HCT116 (cell line): ENCODE data around the gene SEMA7A. TPM values are rescaled to one million over a fixed set of nuclear protein-coding genes. Genes with fewer than 3 reads are reported as not detected.

Source experiments
- ATAC-seq: fragments of 200-7000 bp; cut with Tn5 transposase; 2 replicates; pipeline ENCODE4 v1.9.1; 2020; ENCODE audit warnings: mild to moderate bottlenecking, moderate library complexity
- BruUV-seq: library from RNA; stranded (reverse); fragments of 400-500 nt; replicated peaks from 2 replicates; lab custom pipeline; 2021; lab: Mats Ljungman, UMichigan
- CTCF ChIA-PET: fragments of 300-600 bp; sonication (Branson Sonifier 250); formaldehyde crosslinking; loops from one replicate; lab custom pipeline; 2021; ENCODE audit warnings: antibody characterized with exemption; lab: Charles Lee
- POLR2A ChIA-PET: fragments of 300-600, 350-600 bp; sonication (Branson Sonifier 250); formaldehyde crosslinking; loops from one replicate; lab custom pipeline; 2021; ENCODE audit warnings: antibody characterized with exemption; lab: Charles Lee
- RAD21 ChIA-PET, 2 experiments: fragments of 300-600 bp; sonication (Branson Sonifier 250); formaldehyde crosslinking; loops; one replicate each; lab custom pipeline; 2023; ENCODE audit warnings: low total read pairs in 2 of 2; ENCODE audit not compliant: uncharacterized antibody in 2 of 2, unreplicated experiment in 2 of 2, low non-redundant PET in 1 of 2; lab: Charles Lee
- DNase-seq: peaks from one replicate; pipeline ENCODE4 v3.0.0-alpha.2; 2010; ENCODE audit warnings: low read depth, low spot score
- H2AFZ ChIP-seq: fragments of 200-600 bp; shearing (Covaris generic), sonication (generic); 2 replicates; pipeline ENCODE4 v1.6.1; 2017; ENCODE audit warnings: low read depth, mixed run types, mixed read lengths, antibody characterized with exemption, low read length; ENCODE audit not compliant: poor library complexity, severe bottlenecking
- H3K27ac ChIP-seq: 2 replicates; pipeline ENCODE4 v1.5.1; 2012; ENCODE audit warnings: low read depth, low read length
- H3K27me3 ChIP-seq: fragments of 200-600 bp; sonication (generic); 2 replicates; pipeline ENCODE4 v1.6.1; 2016; ENCODE audit warnings: mixed run types, low read length, mixed read lengths; ENCODE audit not compliant: insufficient read depth
- H3K36me3 ChIP-seq, 2 experiments: fragments of 200-500 bp in 1 of 2; fragments of 200-600 bp in 1 of 2; sonication (Bioruptor generic) in 1 of 2; sonication (generic) in 1 of 2; 2 replicates each; pipeline versions ENCODE4 v1.5.1 to v1.6.1; 2014 to 2016; ENCODE audit warnings: low read length in 2 of 2, inconsistent platforms in 1 of 2, mixed read lengths in 1 of 2, mixed run types in 1 of 2; ENCODE audit not compliant: insufficient read depth in 2 of 2, control insufficient read depth in 1 of 2
- H3K4me1 ChIP-seq, 2 experiments: fragments of 200-600 bp in 1 of 2; sonication (generic) in 1 of 2; 2 replicates each; pipeline versions ENCODE4 v1.5.1 to v1.6.1; 2012 to 2017; ENCODE audit warnings: low read length in 2 of 2, inconsistent platforms in 1 of 2, mild to moderate bottlenecking in 1 of 2, mixed read lengths in 1 of 2, mixed run types in 1 of 2, moderate library complexity in 1 of 2; ENCODE audit not compliant: insufficient read depth in 2 of 2, control insufficient read depth in 1 of 2
- H3K4me2 ChIP-seq: fragments of 200-600 bp; sonication (generic); 2 replicates; pipeline ENCODE4 v1.6.1; 2017; ENCODE audit warnings: mixed run types, low read length, mixed read lengths
- H3K4me3 ChIP-seq, 2 experiments: fragments of 200-600 bp in 1 of 2; sonication (generic) in 1 of 2; replicated peaks in 1 of 2; 2 replicates each; pipeline ENCODE4 v1.5.1; 2011 to 2016; ENCODE audit warnings: low read length in 2 of 2, control low read depth in 1 of 2, low read depth in 1 of 2, mild to moderate bottlenecking in 1 of 2, mixed read lengths in 1 of 2, mixed run types in 1 of 2
- H3K79me2 ChIP-seq: fragments of 200-600 bp; sonication (generic); 2 replicates; pipeline ENCODE4 v1.6.1; 2017; ENCODE audit warnings: mild to moderate bottlenecking, mixed run types, low read length, moderate library complexity, mixed read lengths; ENCODE audit not compliant: insufficient read depth
- H3K9ac ChIP-seq: fragments of 200-600 bp; sonication (generic); 2 replicates; pipeline ENCODE4 v1.6.1; 2016; ENCODE audit warnings: low read length, mixed read lengths
- H3K9me2 ChIP-seq: fragments of 200-600 bp; sonication (generic), shearing (Covaris generic); 2 replicates; pipeline ENCODE4 v1.6.1; 2017; ENCODE audit warnings: mixed run types, mild to moderate bottlenecking, moderate library complexity; ENCODE audit not compliant: insufficient read depth
- H3K9me3 ChIP-seq, 2 experiments: fragments of 200-500 bp in 1 of 2; fragments of 200-600 bp in 1 of 2; sonication (Bioruptor generic) in 1 of 2; sonication (generic) in 1 of 2; 2 replicates each; pipeline ENCODE4 v1.6.1; 2014 to 2017; ENCODE audit warnings: low read length in 2 of 2, mixed read lengths in 2 of 2, inconsistent platforms in 1 of 2, low read depth in 1 of 2, mild to moderate bottlenecking in 1 of 2, mixed run types in 1 of 2, moderate library complexity in 1 of 2; ENCODE audit not compliant: control insufficient read depth in 1 of 2, insufficient read depth in 1 of 2
- H4K20me1 ChIP-seq: fragments of 200-600 bp; sonication (generic), shearing (Covaris generic); 2 replicates; pipeline ENCODE4 v1.6.1; 2017; ENCODE audit warnings: mixed run types, mild to moderate bottlenecking, moderate library complexity; ENCODE audit not compliant: insufficient read depth
- CBX3 ChIP-seq: IDR thresholded peaks from 2 replicates; pipeline ENCODE4 v1.6.1; 2012; ENCODE audit warnings: low read depth
- EGR1 ChIP-seq: IDR thresholded peaks from 2 replicates; pipeline ENCODE4 v1.6.1; 2012; ENCODE audit warnings: low read depth
- ELF1 ChIP-seq: IDR thresholded peaks from 2 replicates; pipeline ENCODE4 v1.6.1; 2012; ENCODE audit warnings: low read depth, borderline replicate concordance
- EZH2 ChIP-seq: fragments of 200-600 bp; sonication (generic); IDR thresholded peaks from 2 replicates; pipeline ENCODE4 v1.6.1; 2017; ENCODE audit warnings: antibody characterized with exemption, mixed run types
- FOSL1 ChIP-seq: IDR thresholded peaks from 2 replicates; pipeline ENCODE4 v1.6.1; 2012; ENCODE audit warnings: low read depth
- RAD21 ChIP-seq: IDR thresholded peaks from 2 replicates; pipeline ENCODE4 v1.6.1; 2012; ENCODE audit warnings: low read depth, mild to moderate bottlenecking
- SIN3A ChIP-seq: IDR thresholded peaks from 2 replicates; pipeline ENCODE4 v1.6.1; 2012; ENCODE audit warnings: low read depth
- SP1 ChIP-seq: IDR thresholded peaks from 2 replicates; pipeline ENCODE4 v1.6.1; 2012; ENCODE audit warnings: low read depth
- TCF7L2 ChIP-seq: IDR thresholded peaks from 2 replicates; pipeline ENCODE4 v1.7.0; 2011; ENCODE audit warnings: borderline replicate concordance, inconsistent platforms; ENCODE audit not compliant: insufficient read depth, insufficient read length; ENCODE audit errors: extremely low read depth
- YY1 ChIP-seq: IDR thresholded peaks from 2 replicates; pipeline ENCODE4 v1.6.1; 2011; ENCODE audit warnings: low read length, low read depth, moderate library complexity, mild to moderate bottlenecking; ENCODE audit not compliant: insufficient replicate concordance; ENCODE audit errors: extremely low read depth
- ZFX ChIP-seq: fragments of 450-650 bp; IDR thresholded peaks from 2 replicates; pipeline ENCODE4 v1.6.1; 2017
- ZNF274 ChIP-seq: fragments of 200-500 bp; sonication (Bioruptor generic); IDR thresholded peaks from 2 replicates; pipeline ENCODE4 v1.6.1; 2014; ENCODE audit warnings: mild to moderate bottlenecking, low read depth, low read length, inconsistent platforms
- intact Hi-C: fragments of 100-400 bp; cut with micrococcal nuclease; formaldehyde crosslinking; loops from 2 replicates; pipeline ENCODE4 v1.10.0; 2022
- total RNA-seq: library from RNA; stranded (reverse); gene quantifications from one replicate; pipeline ENCODE4 v1.2.1, GENCODE V29; 2021; ENCODE audit not compliant: unreplicated experiment
- TF ChIP-seq, protein P1 (sequence below): IDR thresholded peaks from 2 replicates; pipeline ENCODE4 v1.6.1; 2012

SEMA7A gene
- total RNA-seq, 1 experiment from 2014 or later, result 13.8 TPM

DNA sequence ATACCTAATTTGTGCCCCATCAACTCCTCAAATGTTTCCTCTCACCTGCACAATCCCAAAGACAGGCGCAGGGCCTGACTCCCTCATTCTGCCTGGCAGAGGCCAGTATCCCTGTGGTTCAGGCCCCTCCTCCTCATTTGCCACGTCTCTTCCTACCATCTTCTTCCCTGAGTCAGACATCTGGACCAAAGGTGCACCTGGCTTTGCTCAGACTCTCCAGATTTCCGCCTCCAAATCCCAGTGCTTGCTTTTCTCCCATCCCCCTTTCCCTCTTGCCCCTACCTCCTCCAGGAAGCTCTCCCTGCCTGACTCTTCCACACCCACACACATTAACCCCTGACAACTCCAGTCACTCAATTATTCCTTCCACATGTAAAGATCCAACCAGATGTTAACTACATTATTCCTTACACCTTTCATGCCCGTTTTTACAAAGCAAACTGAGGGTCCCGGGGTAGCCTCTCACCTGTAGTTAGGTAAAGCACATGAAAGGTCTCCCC lies 19.6 kb downstream of the SEMA7A start:
- Histone ChIP-seq H3K4me2 (no peak overlapping the region), H3K36me3 (peaks cover 0 to 44% of the 10 kb centered on the region in 2 experiments; a peak in 2 of 4 replicates), H3K4me1 (peaks cover 9 to 18% of the 10 kb centered on the region in 2 experiments), H3K9ac (no peak overlapping the region), H2AFZ (no peak overlapping the region), H3K9me2 (no peaks in the 10 kb centered on the region), H3K9me3 (no peaks in the 10 kb centered on the region), H3K79me2 (peaks cover 21% of the 10 kb centered on the region), H3K27me3 (no peaks in the 10 kb centered on the region), H3K4me3 (no peak overlapping the region), H3K27ac (no peak overlapping the region), H4K20me1 (no peaks in the 10 kb centered on the region)
- DNase-seq (no peak), ATAC-seq (no peak)
- no TSS peak for BruUV-seq
- intact Hi-C loops, result no loop called here
- RAD21 ChIA-PET, result no interaction called here
- POLR2A ChIA-PET, result no interaction called here
- CTCF ChIA-PET, result no interaction called here
- TF ChIP-seq FOSL1, result no peak
- no peak for TF ChIP-seq ZNF274
- no peak for TF ChIP-seq SP1
- no peak for TF ChIP-seq ZFX
- no peak for TF ChIP-seq EZH2
- TF ChIP-seq CBX3, result no peak
- no peak for TF ChIP-seq YY1
- no peak for TF ChIP-seq TCF7L2
- no peak for TF ChIP-seq ELF1
- TF ChIP-seq EGR1, result no peak
- TF ChIP-seq SIN3A, result no peak
- TF ChIP-seq, protein P1, sequence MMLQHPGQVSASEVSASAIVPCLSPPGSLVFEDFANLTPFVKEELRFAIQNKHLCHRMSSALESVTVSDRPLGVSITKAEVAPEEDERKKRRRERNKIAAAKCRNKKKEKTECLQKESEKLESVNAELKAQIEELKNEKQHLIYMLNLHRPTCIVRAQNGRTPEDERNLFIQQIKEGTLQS, result no peak
- no peak for TF ChIP-seq RAD21
